ENCODE results near the gene FAM184A. TPM values are rescaled to one million over a fixed set of nuclear protein-coding genes. Genes with fewer than 3 reads are reported as not detected.

FAM184A gene
- total RNA-seq, 6 experiments from 2014 or later: not detected

- DNase-seq: no peak
- no peaks in the 10 kb centered on the region for H3K36me3 Mint-ChIP-seq (ENCODE audit: low read depth)
- no peak overlapping the region for H3K27ac Mint-ChIP-seq
- no peak overlapping the region for H3K4me3 Mint-ChIP-seq
- no peak for TF ChIP-seq CTCF (IDR thresholded peaks at IDR 0.05)
- peaks cover 4% of the 10 kb centered on the region; the same call in 1 of the 2 replicates for H3K9me3 Mint-ChIP-seq
- H3K27me3 Mint-ChIP-seq (ENCODE audit: insufficient read depth): peaks cover 4% of the 10 kb centered on the region; the same call in 1 of the 2 replicates
- no peaks in the 10 kb centered on the region for H3K4me1 Mint-ChIP-seq (ENCODE audit: low read depth)
These were observed 46.0 kb downstream of the FAM184A start for GRCh38 chr6:119032428-119032827.

- Mint-ChIP-seq H3K4me3 (no peak overlapping the region), H3K4me1 (ENCODE audit: low read depth) (no peaks in the 10 kb centered on the region), H3K27ac (no peak overlapping the region)
These were observed 47.7 kb downstream of the FAM184A start for GRCh38 chr6:119030759-119031158.

GRCh38 chr6:119028091-119028490 is 50.4 kb downstream of the FAM184A start:
- no peak for TF ChIP-seq CTCF (IDR thresholded peaks at IDR 0.05)
- no peak for DNase-seq
- no peaks in the 10 kb centered on the region for H3K36me3 Mint-ChIP-seq (ENCODE audit: low read depth)
- peaks cover 7% of the 10 kb centered on the region for H3K27me3 Mint-ChIP-seq (ENCODE audit: insufficient read depth)
- H3K4me3 Mint-ChIP-seq: no peak overlapping the region
- H3K4me1 Mint-ChIP-seq (ENCODE audit: low read depth): no peaks in the 10 kb centered on the region
- peaks cover 4% of the 10 kb centered on the region for H3K9me3 Mint-ChIP-seq
- H3K27ac Mint-ChIP-seq: no peak overlapping the region

More at GRCh38 chr6:119030759-119031158, 47.7 kb downstream of the FAM184A start:
- no peak for TF ChIP-seq CTCF (IDR thresholded peaks at IDR 0.05)
- no peak for DNase-seq
- H3K27me3 Mint-ChIP-seq (ENCODE audit: insufficient read depth): peaks cover 4% of the 10 kb centered on the region; the same call in 1 of the 2 replicates
- H3K9me3 Mint-ChIP-seq: peaks cover 4% of the 10 kb centered on the region
- no peaks in the 10 kb centered on the region for H3K36me3 Mint-ChIP-seq (ENCODE audit: low read depth)

DNA sequence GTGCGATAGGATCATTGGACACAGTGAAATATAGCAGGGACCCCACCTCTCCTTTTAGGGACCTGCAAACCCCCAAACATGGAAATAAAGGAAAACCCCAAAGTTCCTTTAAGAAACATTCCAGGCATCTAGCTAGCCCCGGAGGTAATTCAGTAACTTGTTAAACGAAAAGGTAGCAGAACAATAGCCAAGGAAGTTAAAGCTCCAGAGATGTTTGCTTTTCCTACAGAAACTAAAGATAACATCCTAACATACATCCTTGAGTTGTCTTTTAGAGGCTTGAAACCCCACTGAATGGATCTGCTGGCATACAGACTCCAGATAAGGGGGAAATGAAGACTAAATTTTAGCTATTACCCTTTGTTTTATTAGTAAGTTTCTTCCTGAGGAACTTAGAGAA is 51.0 kb downstream of the FAM184A start:
- H3K9me3 Mint-ChIP-seq: peaks cover 4% of the 10 kb centered on the region
- H3K36me3 Mint-ChIP-seq (ENCODE audit: low read depth): no peaks in the 10 kb centered on the region
- DNase-seq: no peak
- no peaks in the 10 kb centered on the region for H3K4me1 Mint-ChIP-seq (ENCODE audit: low read depth)
- no peak for TF ChIP-seq CTCF (IDR thresholded peaks at IDR 0.05)
- H3K27ac Mint-ChIP-seq: no peak overlapping the region
- H3K27me3 Mint-ChIP-seq (ENCODE audit: insufficient read depth): peaks cover 7% of the 10 kb centered on the region
- H3K4me3 Mint-ChIP-seq: no peak overlapping the region

- Mint-ChIP-seq H3K36me3 (ENCODE audit: low read depth) (no peaks in the 10 kb centered on the region), H3K27ac (no peak overlapping the region), H3K9me3 (peaks cover 4% of the 10 kb centered on the region), H3K4me3 (no peak overlapping the region), H3K4me1 (ENCODE audit: low read depth) (no peaks in the 10 kb centered on the region), H3K27me3 (ENCODE audit: insufficient read depth) (peaks cover 7% of the 10 kb centered on the region)
- no peak for TF ChIP-seq CTCF (IDR thresholded peaks at IDR 0.05)
- DNase-seq: no peak
These were observed 51.6 kb downstream of the FAM184A start for GRCh38 chr6:119026822-119027221.

GRCh38 chr6:119025793-119026192 is 52.7 kb downstream of the FAM184A start:
- peaks cover 4% of the 10 kb centered on the region for H3K9me3 Mint-ChIP-seq
- TF ChIP-seq CTCF (IDR thresholded peaks at IDR 0.05): no peak
- H3K27ac Mint-ChIP-seq: no peak overlapping the region
- H3K36me3 Mint-ChIP-seq (ENCODE audit: low read depth): no peaks in the 10 kb centered on the region
- H3K4me3 Mint-ChIP-seq: no peak overlapping the region
- H3K27me3 Mint-ChIP-seq (ENCODE audit: insufficient read depth): peaks cover 7% of the 10 kb centered on the region
- no peaks in the 10 kb centered on the region for H3K4me1 Mint-ChIP-seq (ENCODE audit: low read depth)
- DNase-seq: no peak
